22Rv1 (cell line): ENCODE measurements around the gene KRTAP4-6.

Source experiments
- ZFX ChIP-seq: fragments of 450-650 bp; IDR thresholded peaks from 2 replicates; pipeline ENCODE4 v1.6.1; 2017; ENCODE audit warnings: antibody characterized with exemption, borderline replicate concordance
- TF ChIP-seq, protein P1 (sequence below): fragments of 450-650 bp; IDR thresholded peaks from 2 replicates; pipeline ENCODE4 v1.5.1; 2017; ENCODE audit warnings: mild to moderate bottlenecking

- TF ChIP-seq, protein P1, sequence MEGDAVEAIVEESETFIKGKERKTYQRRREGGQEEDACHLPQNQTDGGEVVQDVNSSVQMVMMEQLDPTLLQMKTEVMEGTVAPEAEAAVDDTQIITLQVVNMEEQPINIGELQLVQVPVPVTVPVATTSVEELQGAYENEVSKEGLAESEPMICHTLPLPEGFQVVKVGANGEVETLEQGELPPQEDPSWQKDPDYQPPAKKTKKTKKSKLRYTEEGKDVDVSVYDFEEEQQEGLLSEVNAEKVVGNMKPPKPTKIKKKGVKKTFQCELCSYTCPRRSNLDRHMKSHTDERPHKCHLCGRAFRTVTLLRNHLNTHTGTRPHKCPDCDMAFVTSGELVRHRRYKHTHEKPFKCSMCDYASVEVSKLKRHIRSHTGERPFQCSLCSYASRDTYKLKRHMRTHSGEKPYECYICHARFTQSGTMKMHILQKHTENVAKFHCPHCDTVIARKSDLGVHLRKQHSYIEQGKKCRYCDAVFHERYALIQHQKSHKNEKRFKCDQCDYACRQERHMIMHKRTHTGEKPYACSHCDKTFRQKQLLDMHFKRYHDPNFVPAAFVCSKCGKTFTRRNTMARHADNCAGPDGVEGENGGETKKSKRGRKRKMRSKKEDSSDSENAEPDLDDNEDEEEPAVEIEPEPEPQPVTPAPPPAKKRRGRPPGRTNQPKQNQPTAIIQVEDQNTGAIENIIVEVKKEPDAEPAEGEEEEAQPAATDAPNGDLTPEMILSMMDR, result no peak
- TF ChIP-seq ZFX, result no peak
These were observed 27.2 kb upstream of the KRTAP4-6 start for GRCh38 chr17:41167561-41167960.
